ENCODE measurements around the gene RAB40C.

- TF ChIP-seq CTCF (IDR thresholded peaks at IDR 0.05; ENCODE audit: poor library complexity) (no peak), EZH2 (IDR thresholded peaks at IDR 0.05; ENCODE audit: borderline replicate concordance) (no peak)
These were observed 23.1 kb upstream of the RAB40C start, which contains the start of gene NHLRC4 for GRCh38 chr16:566475-567372.

Measured in hepatocyte (in vitro differentiated cells).